HG03045 (cell line): ENCODE data around the gene FAM193A.
"Not testable (repeated sequence)": the region's sequence is repeated elsewhere in the genome, so short reads cannot be mapped to it uniquely, and the experiment has no call there.

ENCODE experiments used
- ATAC-seq: cut with Tn5 transposase; IDR thresholded peaks from one replicate; pipeline ENCODE4 v1.9.1; 2021; ENCODE audit warnings: mild to moderate bottlenecking, moderate library complexity; ENCODE audit not compliant: unreplicated experiment

FAM193A gene

GRCh38 chr4:2765832-2766526 is 229.5 kb downstream of the FAM193A start:
- ATAC-seq = no peak

GRCh38 chr4:2767046-2767704 is 230.7 kb downstream of the FAM193A start:
- ATAC-seq = no peak

GRCh38 chr4:2767705-2768074 is 231.2 kb downstream of the FAM193A start:
- ATAC-seq = no peak

- no peak for ATAC-seq
These were observed 231.7 kb downstream of the FAM193A start for GRCh38 chr4:2768124-2768523.

- ATAC-seq = no peak
These were observed 232.5 kb downstream of the FAM193A start for GRCh38 chr4:2768921-2769336.

- ATAC-seq = no peak
These were observed 234.8 kb downstream of the FAM193A start for GRCh38 chr4:2771264-2771663.

GRCh38 chr4:2780643-2781042 is 244.2 kb downstream of the FAM193A start:
- ATAC-seq = not testable (repeated sequence)

- no peak for ATAC-seq
These were observed 245.5 kb downstream of the FAM193A start for GRCh38 chr4:2781911-2782310.
